ENCODE measurements around the gene GPR62.

The GPR62 gene

GRCh38 chr3:51957520-51958205, 2.5 kb downstream of the GPR62 start:
- H3K9me3 ChIP-seq (ENCODE audit: control extremely low read depth in 1 of 5, control insufficient read depth in 4 of 5, insufficient read depth in 2 of 5, low read depth in 1 of 5, low read length in 4 of 5) = peaks cover 0 to 6% (median 0%) of the 10 kb centered on the region in 5 experiments
- POLR2A ChIA-PET = no interaction called here
- no peaks in the 10 kb centered on the region for H3K36me3 ChIP-seq (ENCODE audit: control insufficient read depth in 4 of 4, insufficient read depth in 4 of 4, low read length in 3 of 4)
- H3K4me3 ChIP-seq (ENCODE audit: control insufficient read depth in 1 of 7, extremely low read depth in 1 of 7, insufficient read depth in 4 of 7, low read depth in 2 of 7, low read length in 6 of 7) = no peak overlapping the region
- WGBS (ENCODE audit: insufficient coverage) = 99% methylated on average over 12 of the region's 15 CpGs
- peaks cover 0 to 24% (median 19%) of the 10 kb centered on the region in 4 experiments for H3K4me1 ChIP-seq (ENCODE audit: control extremely low read depth in 1 of 4, control insufficient read depth in 4 of 4, insufficient read depth in 4 of 4, low read length in 3 of 4)
- peaks cover 0 to 32% (median 24%) of the 10 kb centered on the region in 5 experiments for H3K27me3 ChIP-seq (replicated peaks in 2 of 5; ENCODE audit: control insufficient read depth in 4 of 5, insufficient read depth in 5 of 5, low read length in 4 of 5)
- CTCF ChIA-PET = interaction anchor here (1.2 to 7.2 kb wide), 5 partner anchors 9 to 288 kb away, joined by 3 to 76 read pairs (median 4); partner anchors contain the start of genes ABHD14A, ABHD14B, PARP3 and PCBP4
- no peak overlapping the region for H3K27ac ChIP-seq (ENCODE audit: insufficient read depth in 1 of 2, low read depth in 1 of 2, low read length in 2 of 2, poor library complexity in 1 of 2, severe bottlenecking in 2 of 2)
- no peak for DNase-seq

GRCh38 chr3:51958603-51959521, 3.7 kb downstream of the GPR62 start:
- DNase-seq = no peak
- H3K36me3 ChIP-seq (ENCODE audit: control insufficient read depth in 4 of 4, insufficient read depth in 4 of 4, low read length in 3 of 4) = no peaks in the 10 kb centered on the region
- WGBS (ENCODE audit: insufficient coverage) = over 99% methylated on average over 12 of the region's 20 CpGs
- no peak overlapping the region for H3K27ac ChIP-seq (ENCODE audit: insufficient read depth in 1 of 2, low read depth in 1 of 2, low read length in 2 of 2, poor library complexity in 1 of 2, severe bottlenecking in 2 of 2)
- H3K27me3 ChIP-seq (replicated peaks in 2 of 5; ENCODE audit: control insufficient read depth in 4 of 5, insufficient read depth in 5 of 5, low read length in 4 of 5) = peaks cover 0 to 34% (median 24%) of the 10 kb centered on the region in 5 experiments
- peaks cover 0 to 24% (median 19%) of the 10 kb centered on the region in 4 experiments for H3K4me1 ChIP-seq (ENCODE audit: control extremely low read depth in 1 of 4, control insufficient read depth in 4 of 4, insufficient read depth in 4 of 4, low read length in 3 of 4)
- no peak overlapping the region for H3K4me3 ChIP-seq (ENCODE audit: control insufficient read depth in 1 of 7, extremely low read depth in 1 of 7, insufficient read depth in 4 of 7, low read depth in 2 of 7, low read length in 6 of 7)
- ChIA-PET CTCF (interaction anchor here (1.9 to 7.2 kb wide), 2 partner anchors 13 to 16 kb away, joined by 13 to 76 read pairs; partner anchors contain the start of genes ABHD14A, ABHD14B, PARP3 and RRP9), POLR2A (no interaction called here)
- peaks cover 0 to 6% (median 0%) of the 10 kb centered on the region in 5 experiments for H3K9me3 ChIP-seq (ENCODE audit: control extremely low read depth in 1 of 5, control insufficient read depth in 4 of 5, insufficient read depth in 2 of 5, low read depth in 1 of 5, low read length in 4 of 5)

GRCh38 chr3:51959651-51960050, 4.5 kb downstream of the GPR62 start:
- POLR2A ChIA-PET = no interaction called here
- peaks cover 0 to 32% (median 24%) of the 10 kb centered on the region in 5 experiments for H3K27me3 ChIP-seq (replicated peaks in 2 of 5; ENCODE audit: control insufficient read depth in 4 of 5, insufficient read depth in 5 of 5, low read length in 4 of 5)
- peaks cover 0 to 24% (median 19%) of the 10 kb centered on the region in 4 experiments for H3K4me1 ChIP-seq (ENCODE audit: control extremely low read depth in 1 of 4, control insufficient read depth in 4 of 4, insufficient read depth in 4 of 4, low read length in 3 of 4)
- no peak for DNase-seq
- H3K4me3 ChIP-seq (ENCODE audit: control insufficient read depth in 1 of 7, extremely low read depth in 1 of 7, insufficient read depth in 4 of 7, low read depth in 2 of 7, low read length in 6 of 7) = no peak overlapping the region
- CTCF ChIA-PET = interaction anchor here (7.2 kb wide), 1 partner anchor 12 kb away, joined by 76 read pairs; the partner anchor contains the start of genes ABHD14A and ABHD14B
- no peaks in the 10 kb centered on the region for H3K36me3 ChIP-seq (ENCODE audit: control insufficient read depth in 4 of 4, insufficient read depth in 4 of 4, low read length in 3 of 4)
- peaks cover 0 to 6% (median 0%) of the 10 kb centered on the region in 5 experiments for H3K9me3 ChIP-seq (ENCODE audit: control extremely low read depth in 1 of 5, control insufficient read depth in 4 of 5, insufficient read depth in 2 of 5, low read depth in 1 of 5, low read length in 4 of 5)
- H3K27ac ChIP-seq (ENCODE audit: insufficient read depth in 1 of 2, low read depth in 1 of 2, low read length in 2 of 2, poor library complexity in 1 of 2, severe bottlenecking in 2 of 2) = no peak overlapping the region
- WGBS (ENCODE audit: insufficient coverage) = 95% methylated on average over 6 of the region's 7 CpGs

DNA sequence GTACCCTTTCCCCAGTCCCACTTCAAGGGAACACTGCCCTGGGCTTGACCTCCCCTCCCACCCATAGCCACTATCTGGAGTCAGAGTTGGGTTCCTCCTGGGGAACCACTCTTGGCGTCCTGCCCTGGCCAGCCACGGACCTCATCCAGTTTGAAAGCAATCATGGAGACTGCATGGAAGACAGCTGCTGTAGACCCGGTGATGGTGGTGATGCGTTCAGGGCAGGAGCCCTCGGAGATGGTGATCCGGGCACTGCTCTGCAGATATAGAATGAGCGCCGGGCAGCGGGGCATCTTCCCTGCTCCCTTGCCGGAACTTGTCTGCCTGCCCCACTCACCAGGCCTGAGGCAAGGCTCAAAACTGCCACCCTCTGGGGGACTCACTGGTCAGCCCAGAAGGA, 5.2 kb downstream of the GPR62 start:
- ChIA-PET POLR2A (no interaction called here), CTCF (interaction anchor here (1.5 to 7.2 kb wide), 3 partner anchors 12 to 21 kb away, joined by 3 to 76 read pairs (median 10); partner anchors contain the start of genes ABHD14A and ABHD14B)
- Histone ChIP-seq H3K4me1 (ENCODE audit: control extremely low read depth in 1 of 4, control insufficient read depth in 4 of 4, insufficient read depth in 4 of 4, low read length in 3 of 4) (peaks cover 0 to 22% (median 19%) of the 10 kb centered on the region in 4 experiments), H3K27ac (ENCODE audit: insufficient read depth in 1 of 2, low read depth in 1 of 2, low read length in 2 of 2, poor library complexity in 1 of 2, severe bottlenecking in 2 of 2) (no peak overlapping the region), H3K36me3 (ENCODE audit: control insufficient read depth in 4 of 4, insufficient read depth in 4 of 4, low read length in 3 of 4) (no peaks in the 10 kb centered on the region), H3K9me3 (ENCODE audit: control extremely low read depth in 1 of 5, control insufficient read depth in 4 of 5, insufficient read depth in 2 of 5, low read depth in 1 of 5, low read length in 4 of 5) (peaks cover 0 to 4% (median 0%) of the 10 kb centered on the region in 5 experiments), H3K4me3 (ENCODE audit: control insufficient read depth in 1 of 7, extremely low read depth in 1 of 7, insufficient read depth in 4 of 7, low read depth in 2 of 7, low read length in 6 of 7) (no peak overlapping the region), H3K27me3 (replicated peaks in 2 of 5; ENCODE audit: control insufficient read depth in 4 of 5, insufficient read depth in 5 of 5, low read length in 4 of 5) (peaks cover 0 to 26% (median 16%) of the 10 kb centered on the region in 5 experiments)
- no peak for DNase-seq
- 86% methylated on average over 6 of the region's 10 CpGs for WGBS (ENCODE audit: insufficient coverage)

GRCh38 chr3:51961011-51961410, 5.8 kb downstream of the GPR62 start:
- ChIA-PET POLR2A (no interaction called here), CTCF (interaction anchor here (1.5 to 7.2 kb wide), 3 partner anchors 11 to 20 kb away, joined by 3 to 76 read pairs (median 10); partner anchors contain the start of genes ABHD14A and ABHD14B)
- Histone ChIP-seq H3K27ac (ENCODE audit: insufficient read depth in 1 of 2, low read depth in 1 of 2, low read length in 2 of 2, poor library complexity in 1 of 2, severe bottlenecking in 2 of 2) (no peak overlapping the region), H3K36me3 (ENCODE audit: control insufficient read depth in 4 of 4, insufficient read depth in 4 of 4, low read length in 3 of 4) (no peaks in the 10 kb centered on the region), H3K4me1 (ENCODE audit: control extremely low read depth in 1 of 4, control insufficient read depth in 4 of 4, insufficient read depth in 4 of 4, low read length in 3 of 4) (peaks cover 0 to 16% (median 14%) of the 10 kb centered on the region in 4 experiments), H3K4me3 (ENCODE audit: control insufficient read depth in 1 of 7, extremely low read depth in 1 of 7, insufficient read depth in 4 of 7, low read depth in 2 of 7, low read length in 6 of 7) (no peak overlapping the region), H3K27me3 (replicated peaks in 2 of 5; ENCODE audit: control insufficient read depth in 4 of 5, insufficient read depth in 5 of 5, low read length in 4 of 5) (peaks cover 0 to 27% (median 10%) of the 10 kb centered on the region in 5 experiments), H3K9me3 (ENCODE audit: control extremely low read depth in 1 of 5, control insufficient read depth in 4 of 5, insufficient read depth in 2 of 5, low read depth in 1 of 5, low read length in 4 of 5) (no peaks in the 10 kb centered on the region)
- 94% methylated on average over 15 of the region's 18 CpGs for WGBS (ENCODE audit: insufficient coverage)
- DNase-seq = no peak

DNA sequence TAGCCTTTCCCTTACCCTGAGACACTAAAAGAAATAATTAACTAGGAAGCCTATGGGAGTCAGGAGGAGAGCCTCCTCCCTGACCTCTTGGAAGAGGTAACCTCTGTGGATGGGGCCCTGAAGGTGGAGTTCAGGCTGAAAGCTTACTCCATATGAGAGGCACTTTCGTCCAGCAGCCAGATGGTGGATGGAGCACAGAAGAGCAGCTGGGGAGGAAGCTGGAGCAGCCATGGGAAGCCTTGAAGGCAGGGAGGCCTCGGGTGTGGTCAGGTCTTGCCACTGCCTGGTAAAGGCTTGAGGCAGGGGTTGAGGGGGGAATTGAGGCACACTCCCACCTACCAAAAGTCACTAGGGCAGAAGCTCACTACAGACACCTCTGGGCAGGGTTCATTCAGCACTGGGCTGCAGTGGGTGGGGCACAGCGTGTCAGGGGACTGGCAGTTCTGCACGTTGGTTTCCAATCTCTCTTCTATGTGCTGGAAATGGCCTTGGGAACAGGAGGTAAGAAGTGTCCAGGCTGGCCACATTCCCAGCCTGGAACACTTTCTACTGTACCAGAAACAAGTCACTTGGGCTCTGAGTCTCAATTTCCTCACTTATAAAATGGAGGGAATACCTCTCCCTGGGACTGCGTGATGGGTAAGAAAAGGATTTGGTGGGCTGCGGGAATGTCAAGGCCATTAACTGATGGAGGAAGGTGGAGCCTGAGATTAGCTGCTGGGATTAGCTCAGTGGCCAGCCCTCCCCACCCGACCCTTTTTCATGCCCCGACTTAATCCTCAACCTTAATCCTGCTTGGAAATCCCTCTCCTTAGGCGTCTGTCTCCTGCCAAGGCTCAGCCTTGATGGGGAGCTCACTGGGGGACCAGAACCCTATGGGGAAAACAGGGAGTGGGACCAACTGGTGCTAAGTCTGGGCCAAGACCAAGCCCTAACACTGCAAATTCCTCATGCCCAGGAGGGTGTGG, 6.7 kb downstream of the GPR62 start:
- H3K4me1 ChIP-seq (ENCODE audit: control extremely low read depth in 1 of 4, control insufficient read depth in 4 of 4, insufficient read depth in 4 of 4, low read length in 3 of 4) = peaks cover 0 to 12% (median 8%) of the 10 kb centered on the region in 4 experiments
- no peak overlapping the region for H3K4me3 ChIP-seq (ENCODE audit: control insufficient read depth in 1 of 7, extremely low read depth in 1 of 7, insufficient read depth in 4 of 7, low read depth in 2 of 7, low read length in 6 of 7)
- no peaks in the 10 kb centered on the region for H3K36me3 ChIP-seq (ENCODE audit: control insufficient read depth in 4 of 4, insufficient read depth in 4 of 4, low read length in 3 of 4)
- peaks cover 0 to 28% (median 1%) of the 10 kb centered on the region in 5 experiments for H3K27me3 ChIP-seq (replicated peaks in 2 of 5; ENCODE audit: control insufficient read depth in 4 of 5, insufficient read depth in 5 of 5, low read length in 4 of 5)
- CTCF ChIA-PET = interaction anchor here (0.7 to 7.2 kb wide), 6 partner anchors 8 to 19 kb away, joined by 3 to 76 read pairs (median 4); partner anchors contain the start of genes ABHD14A and ABHD14B
- no peaks in the 10 kb centered on the region for H3K9me3 ChIP-seq (ENCODE audit: control extremely low read depth in 1 of 5, control insufficient read depth in 4 of 5, insufficient read depth in 2 of 5, low read depth in 1 of 5, low read length in 4 of 5)
- WGBS (ENCODE audit: insufficient coverage) = 83% methylated on average over 5 of the region's 9 CpGs
- DNase-seq = no peak
- POLR2A ChIA-PET = no interaction called here
- no peak overlapping the region for H3K27ac ChIP-seq (ENCODE audit: insufficient read depth in 1 of 2, low read depth in 1 of 2, low read length in 2 of 2, poor library complexity in 1 of 2, severe bottlenecking in 2 of 2)

Data from common myeloid progenitor, CD34-positive (primary cell).